Adipocyte (in vitro differentiated cells): Measurements from ENCODE around the gene PARD3.

Source experiments
- DNase-seq: peaks from one replicate; pipeline ENCODE4 v3.0.0-alpha.2; 2015; ENCODE audit warnings: low read depth
- H3K27me3 ChIP-seq: replicated peaks from 2 replicates; pipeline ENCODE4 v1.7.0; 2013; ENCODE audit warnings: mild to moderate bottlenecking, low read length, moderate library complexity; ENCODE audit not compliant: control insufficient read depth, insufficient read depth
- H3K36me3 ChIP-seq: 2 replicates; pipeline ENCODE4 v1.7.0; 2013; ENCODE audit warnings: low read length, mild to moderate bottlenecking, moderate library complexity; ENCODE audit not compliant: control insufficient read depth, insufficient read depth, severe bottlenecking
- H3K4me1 ChIP-seq: 2 replicates; pipeline ENCODE4 v1.7.0; 2013; ENCODE audit warnings: mild to moderate bottlenecking, low read length, moderate library complexity; ENCODE audit not compliant: control insufficient read depth, insufficient read depth
- H3K4me3 ChIP-seq: 2 replicates; pipeline ENCODE4 v1.7.0; 2013; ENCODE audit warnings: mild to moderate bottlenecking, low read length, moderate library complexity
- H3K9ac ChIP-seq: 2 replicates; pipeline ENCODE4 v1.7.0; 2013; ENCODE audit warnings: mild to moderate bottlenecking, low read length, moderate library complexity
- H3K9me3 ChIP-seq: 2 replicates; pipeline ENCODE4 v1.7.0; 2013; ENCODE audit warnings: mild to moderate bottlenecking, low read length, moderate library complexity; ENCODE audit not compliant: control insufficient read depth

The PARD3 gene

GRCh38 chr10:34815185-34816084, at the start of gene PARD3:
Gene PARD3 (minus strand): TSS chr10:34815296. CDS start chr10:34814995, 301 bp downstream.
- Histone ChIP-seq H3K4me3 (peak within 1 kb of the TSS; percentile 84), H3K27me3 (no peaks in the 10 kb centered on the region), H3K9me3 (no peaks in the 10 kb centered on the region), H3K36me3 (no peaks in the 10 kb centered on the region), H3K9ac (peak within 1 kb of the TSS; percentile 90), H3K4me1 (peaks cover 33% of the 10 kb centered on the region)
- peak; percentile 79 for DNase-seq

- H3K9ac ChIP-seq, result no peak overlapping the region
- peaks cover 13% of the 10 kb centered on the region for H3K4me1 ChIP-seq
- H3K4me3 ChIP-seq, result no peak overlapping the region
- H3K27me3 ChIP-seq, result peaks cover 16% of the 10 kb centered on the region
- no peaks in the 10 kb centered on the region for H3K36me3 ChIP-seq
- H3K9me3 ChIP-seq, result no peaks in the 10 kb centered on the region
- peak; percentile 34 for DNase-seq
Observed at GRCh38 chr10:34864149-34865067, 49.3 kb upstream of the PARD3 start.

- Histone ChIP-seq H3K9ac (no peak overlapping the region), H3K27me3 (peaks cover 15% of the 10 kb centered on the region), H3K9me3 (no peaks in the 10 kb centered on the region), H3K4me1 (peaks cover 13% of the 10 kb centered on the region), H3K4me3 (no peak overlapping the region), H3K36me3 (no peaks in the 10 kb centered on the region)
- no peak for DNase-seq
Observed at GRCh38 chr10:34862892-34863291, 47.8 kb upstream of the PARD3 start.

DNA sequence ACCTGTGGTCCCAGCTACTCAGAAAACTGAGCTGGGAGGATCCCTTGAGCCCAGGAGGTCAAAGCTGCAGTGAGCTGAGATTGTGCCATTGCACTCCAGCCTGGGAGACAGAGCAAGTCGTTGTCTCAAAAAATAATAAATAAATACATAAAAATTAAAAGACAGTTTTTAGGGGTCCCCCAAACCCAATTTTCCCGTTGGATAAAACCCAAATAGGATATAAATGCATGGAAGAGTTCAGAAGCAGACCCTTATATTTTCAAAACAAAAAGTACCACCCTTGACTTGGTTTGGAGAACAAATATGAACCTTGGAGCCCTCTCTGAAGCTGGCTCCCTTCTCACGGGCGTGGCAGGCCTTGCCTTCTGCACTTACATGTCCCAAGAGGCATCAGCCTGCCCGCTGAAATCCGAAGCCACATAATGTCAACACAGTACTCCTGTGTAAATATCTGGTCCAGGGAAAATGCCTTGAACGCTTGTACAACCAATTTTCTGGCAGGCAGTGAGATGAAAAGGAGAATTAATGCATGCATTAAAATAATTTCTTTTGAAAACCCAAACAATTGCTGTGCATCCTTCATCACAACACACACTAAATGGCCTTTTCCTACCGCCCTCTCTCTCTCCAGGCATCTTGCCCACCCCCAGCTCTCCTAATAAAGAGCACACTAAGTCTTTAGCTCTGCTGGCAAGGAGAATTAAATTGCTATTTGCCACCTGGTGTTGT, 46.4 kb upstream of the PARD3 start:
- DNase-seq, result peak; percentile 67
- H3K9me3 ChIP-seq, result no peaks in the 10 kb centered on the region

GRCh38 chr10:34859170-34859569, 44.1 kb upstream of the PARD3 start:
- Histone ChIP-seq H3K9me3 (no peaks in the 10 kb centered on the region), H3K36me3 (no peaks in the 10 kb centered on the region), H3K4me3 (no peak overlapping the region), H3K4me1 (peaks cover 6% of the 10 kb centered on the region), H3K27me3 (peaks cover 17% of the 10 kb centered on the region), H3K9ac (no peak overlapping the region)
- no peak for DNase-seq

More for the DNA sequence above, 46.4 kb upstream of the PARD3 start:
- H3K4me1 ChIP-seq, result peaks cover 13% of the 10 kb centered on the region
- H3K27me3 ChIP-seq, result peaks cover 22% of the 10 kb centered on the region
- no peak overlapping the region for H3K4me3 ChIP-seq
- H3K36me3 ChIP-seq, result no peaks in the 10 kb centered on the region
- no peak overlapping the region for H3K9ac ChIP-seq

DNA sequence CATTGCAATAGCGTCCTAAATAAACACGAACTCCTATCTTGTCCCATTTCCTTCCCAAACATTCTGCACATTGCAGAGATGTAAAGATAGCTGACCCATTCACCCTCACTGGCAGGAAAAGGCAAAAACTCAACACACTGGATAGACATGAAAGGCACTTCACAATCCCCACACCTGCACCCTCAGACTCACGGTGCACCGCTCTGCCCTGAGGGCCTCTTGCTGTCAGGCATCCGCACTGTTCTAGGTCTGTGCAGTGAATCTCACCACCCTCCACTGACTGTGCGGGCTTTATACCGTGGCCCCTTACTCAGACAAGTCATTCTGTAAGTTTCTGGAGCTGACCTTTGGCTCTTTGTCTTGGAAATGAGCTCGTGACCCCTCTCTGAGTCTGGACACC, 42.9 kb upstream of the PARD3 start:
- no peak overlapping the region for H3K9ac ChIP-seq
- no peak for DNase-seq
- no peaks in the 10 kb centered on the region for H3K9me3 ChIP-seq
- no peaks in the 10 kb centered on the region for H3K36me3 ChIP-seq
- peaks cover 5% of the 10 kb centered on the region for H3K4me1 ChIP-seq
- H3K4me3 ChIP-seq, result no peak overlapping the region
- peaks cover 14% of the 10 kb centered on the region for H3K27me3 ChIP-seq

DNA sequence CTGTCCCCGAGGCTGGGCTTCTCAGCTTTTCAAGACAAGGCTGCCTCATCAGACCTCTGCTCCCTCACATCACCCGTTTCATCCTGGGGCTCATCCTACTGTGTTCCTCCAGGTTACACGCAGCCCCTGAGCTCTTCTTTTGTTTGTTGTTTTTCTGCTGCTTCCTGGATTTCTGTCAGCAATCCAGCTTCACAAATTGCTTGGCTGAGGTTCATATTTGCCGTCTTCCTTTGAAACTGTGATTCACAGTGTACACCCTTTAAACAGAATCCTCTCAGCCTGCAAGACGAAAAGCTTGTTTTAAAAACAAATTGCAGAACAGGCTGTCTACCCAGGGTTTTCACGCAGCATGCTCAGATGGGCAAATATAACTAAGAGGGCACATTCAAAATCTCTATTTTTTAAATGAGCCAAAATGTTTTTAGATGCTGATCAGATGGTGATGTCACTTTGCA, 39.1 kb upstream of the PARD3 start:
- Histone ChIP-seq H3K27me3 (peaks cover 12% of the 10 kb centered on the region), H3K4me1 (no peaks in the 10 kb centered on the region), H3K36me3 (no peaks in the 10 kb centered on the region), H3K4me3 (peak overlapping the region; percentile 28), H3K9me3 (no peaks in the 10 kb centered on the region), H3K9ac (no peak overlapping the region)
- peak; percentile 59 for DNase-seq

DNA sequence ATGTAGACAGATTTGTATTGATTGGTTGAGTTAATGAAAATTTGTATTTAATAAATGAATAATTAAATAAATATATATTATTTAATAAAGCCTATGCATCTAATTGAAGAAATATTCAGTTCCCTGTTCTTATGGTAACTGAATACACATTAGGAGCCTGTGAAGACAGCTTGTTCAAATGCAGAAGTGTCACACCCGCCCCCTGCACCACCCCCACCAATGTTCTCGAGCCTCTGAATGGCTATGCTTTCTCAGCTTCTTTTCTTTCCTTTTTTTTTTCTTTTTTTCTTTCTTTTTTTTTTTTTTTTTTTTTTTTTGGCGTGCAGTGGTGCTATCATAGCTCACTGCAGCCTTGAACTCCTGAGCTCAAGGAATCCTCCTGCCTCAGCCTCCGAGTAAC, 38.3 kb upstream of the PARD3 start:
- DNase-seq, result no peak
- H3K9ac ChIP-seq, result no peak overlapping the region

GRCh38 chr10:34850558-34850957, 35.5 kb upstream of the PARD3 start:
- H3K27me3 ChIP-seq, result no peaks in the 10 kb centered on the region
- no peaks in the 10 kb centered on the region for H3K9me3 ChIP-seq
- no peaks in the 10 kb centered on the region for H3K4me1 ChIP-seq
- DNase-seq, result no peak
- H3K36me3 ChIP-seq, result no peaks in the 10 kb centered on the region
- H3K9ac ChIP-seq, result no peak overlapping the region
- H3K4me3 ChIP-seq, result no peak overlapping the region

More for the DNA sequence above, 38.3 kb upstream of the PARD3 start:
- Histone ChIP-seq H3K4me1 (no peaks in the 10 kb centered on the region), H3K9me3 (no peaks in the 10 kb centered on the region), H3K4me3 (no peak overlapping the region), H3K27me3 (peaks cover 11% of the 10 kb centered on the region), H3K36me3 (no peaks in the 10 kb centered on the region)

DNA sequence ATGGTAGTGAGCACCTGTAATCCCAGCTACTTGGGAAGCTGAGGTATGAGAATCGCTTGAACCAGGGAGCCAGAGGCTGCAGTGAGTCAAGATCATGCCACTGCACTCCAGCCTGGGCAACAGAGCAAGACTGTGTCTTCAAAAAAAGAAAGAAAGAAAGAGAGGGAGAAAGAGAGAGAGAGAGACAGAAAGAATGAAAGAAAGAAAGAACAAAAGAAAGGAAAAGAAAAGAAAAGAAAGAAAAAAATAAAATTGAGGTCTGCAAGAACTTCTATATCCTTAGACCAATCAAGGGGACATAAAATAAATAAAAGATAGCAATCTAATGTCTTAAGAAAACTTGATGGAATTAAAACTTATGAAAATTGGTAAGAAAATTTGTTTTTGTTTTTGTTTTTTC, 34.9 kb upstream of the PARD3 start:
- no peak for DNase-seq
- Histone ChIP-seq H3K4me3 (no peak overlapping the region), H3K9ac (no peak overlapping the region), H3K36me3 (no peaks in the 10 kb centered on the region), H3K4me1 (no peaks in the 10 kb centered on the region), H3K9me3 (no peaks in the 10 kb centered on the region), H3K27me3 (no peaks in the 10 kb centered on the region)
